HepG2 (cell line): Measurements from ENCODE around the gene SMYD4. TPM values are rescaled to one million over a fixed set of nuclear protein-coding genes. Genes with fewer than 3 reads are reported as not detected.

Source experiments
- ATM ChIP-seq: fragments of 450-650 bp; IDR thresholded peaks from 2 replicates; pipeline ENCODE4 v1.7.1; 2017; ENCODE audit warnings: mild to moderate bottlenecking, borderline replicate concordance
- DR1 ChIP-seq: sonication (generic); formaldehyde crosslinking; IDR thresholded peaks from 2 replicates; pipeline ENCODE4 v1.8.0; 2021; ENCODE audit warnings: mild to moderate bottlenecking, missing genetic modification reagents, inconsistent platforms
- GLI4 ChIP-seq: sonication (generic); formaldehyde crosslinking; IDR thresholded peaks from 2 replicates; pipeline ENCODE4 v1.5.1; 2020; ENCODE audit warnings: missing genetic modification reagents, mild to moderate bottlenecking, moderate library complexity, borderline replicate concordance
- HMGA1 ChIP-seq: sonication (generic); formaldehyde crosslinking; conservative IDR thresholded peaks from 2 replicates; pipeline ENCODE4 v1.4.0; 2020; ENCODE audit warnings: missing genetic modification reagents
- HNF4G ChIP-seq, 2 experiments: sonication (generic) in 1 of 2; formaldehyde crosslinking in 1 of 2; IDR thresholded peaks; 2 replicates each; pipeline versions ENCODE4 v1.4.0 to v1.6.1; 2011 to 2020; ENCODE audit warnings: borderline replicate concordance in 2 of 2, low read depth in 2 of 2, mild to moderate bottlenecking in 2 of 2, low read length in 1 of 2, missing genetic modification reagents in 1 of 2, moderate library complexity in 1 of 2
- HNRNPL ChIP-seq: fragments of 200-400 bp; formaldehyde crosslinking; IDR thresholded peaks from 2 replicates; pipeline ENCODE4 v1.6.1; 2017; ENCODE audit warnings: mild to moderate bottlenecking, low read depth, low read length
- HOMEZ ChIP-seq: IDR thresholded peaks from 2 replicates; pipeline ENCODE4 v1.6.1; 2016; ENCODE audit warnings: low read depth
- JUND ChIP-seq: sonication (generic); formaldehyde crosslinking; IDR thresholded peaks from 2 replicates; pipeline ENCODE4 v1.8.0; 2022; ENCODE audit warnings: mild to moderate bottlenecking, missing genetic modification reagents
- KLF12 ChIP-seq: sonication (generic); formaldehyde crosslinking; IDR thresholded peaks from 2 replicates; pipeline ENCODE4 v1.4.0; 2020; ENCODE audit warnings: missing genetic modification reagents, borderline replicate concordance
- MEIS2 ChIP-seq: sonication (generic); formaldehyde crosslinking; IDR thresholded peaks from 2 replicates; pipeline ENCODE4 v1.9.0; 2021; ENCODE audit warnings: mild to moderate bottlenecking, missing genetic modification reagents
- MYPOP ChIP-seq: sonication (generic); formaldehyde crosslinking; IDR thresholded peaks from 2 replicates; pipeline ENCODE4 v1.8.1; 2023; ENCODE audit warnings: mild to moderate bottlenecking, moderate library complexity, missing genetic modification reagents
- NFKB2 ChIP-seq: sonication (generic); formaldehyde crosslinking; IDR thresholded peaks from 2 replicates; pipeline ENCODE4 v1.4.0; 2020; ENCODE audit warnings: missing genetic modification reagents, borderline replicate concordance
- NKX3-1 ChIP-seq: sonication (generic); formaldehyde crosslinking; IDR thresholded peaks from 2 replicates; pipeline ENCODE4 v1.5.0; 2020; ENCODE audit warnings: missing genetic modification reagents
- NR1H2 ChIP-seq: sonication (generic); formaldehyde crosslinking; IDR thresholded peaks from 2 replicates; pipeline ENCODE4 v1.8.1; 2022; ENCODE audit warnings: low read depth, missing genetic modification reagents, borderline replicate concordance
- PBX2 ChIP-seq: IDR thresholded peaks from 2 replicates; pipeline ENCODE4 v1.6.1; 2016; ENCODE audit warnings: control low read depth
- PCBP1 ChIP-seq: fragments of 200-400 bp; formaldehyde crosslinking; IDR thresholded peaks from 2 replicates; pipeline ENCODE4 v1.6.1; 2017; ENCODE audit warnings: mild to moderate bottlenecking, low read depth, low read length, borderline replicate concordance
- SAFB2 ChIP-seq: sonication (generic); formaldehyde crosslinking; IDR thresholded peaks from 2 replicates; pipeline ENCODE4 v1.5.1; 2020; ENCODE audit warnings: missing genetic modification reagents, low read depth, mild to moderate bottlenecking, borderline replicate concordance
- SOX5 ChIP-seq: IDR thresholded peaks from 2 replicates; pipeline ENCODE4 v1.6.1; 2016; ENCODE audit warnings: borderline replicate concordance
- XBP1 ChIP-seq: sonication (generic); formaldehyde crosslinking; IDR thresholded peaks from 2 replicates; pipeline ENCODE4 v1.5.0; 2020; ENCODE audit warnings: missing genetic modification reagents
- ZBTB4 ChIP-seq: sonication (generic); formaldehyde crosslinking; IDR thresholded peaks from 2 replicates; pipeline ENCODE4 v1.4.0; 2020; ENCODE audit warnings: missing genetic modification reagents, mild to moderate bottlenecking, borderline replicate concordance
- ZNF264 ChIP-seq: sonication (generic); formaldehyde crosslinking; IDR thresholded peaks from 2 replicates; pipeline ENCODE4 v1.4.0; 2020; ENCODE audit warnings: missing genetic modification reagents
- ZNF432 ChIP-seq: sonication (generic); formaldehyde crosslinking; IDR thresholded peaks from 2 replicates; pipeline ENCODE4 v1.5.0; 2020; ENCODE audit warnings: missing genetic modification reagents, mild to moderate bottlenecking, borderline replicate concordance
- polyA plus RNA-seq, 8 experiments: library from polyadenylated mRNA; depleted of rRNA in 3 of 8; stranded (reverse) in 7 of 8; unstranded in 1 of 8; fragments of >200 nt; fragmentation: Illumina TruSeq in 4 of 8; extraction: Trizol in 4 of 8; gene quantifications; 2 replicates each; pipeline versions ENCODE4 v1.2.1 to v1.2.3, GENCODE V29; 2011 to 2016; ENCODE audit warnings: low read depth in 4 of 8, missing spikeins in 1 of 8, mixed read lengths in 1 of 8; ENCODE audit not compliant: insufficient read depth in 1 of 8
- total RNA-seq, 5 experiments: library from RNA; depleted of rRNA; stranded (reverse); fragments of >200 nt; fragmentation: Illumina TruSeq; extraction: Trizol; gene quantifications; 2 replicates each; pipeline ENCODE4 v1.2.3, GENCODE V29; 2016; ENCODE audit warnings: low read depth in 1 of 5

Gene SMYD4
- total and polyA plus RNA-seq, 2 of the 13 experiments (the other 11 are each of a cell fraction or from before 2014, with no cell fraction given), result 7.4 to 11.3 TPM

- TF ChIP-seq HMGA1, result no peak
- no peak for TF ChIP-seq HNF4G (IDR thresholded peaks at IDR 0.05; ENCODE audit: borderline replicate concordance, low read depth, low read length)
- TF ChIP-seq HNF4G (CRISPR knock-in tag; IDR thresholded peaks at IDR 0.05; ENCODE audit: borderline replicate concordance, low read depth), result peak; percentile 56
- no peak for TF ChIP-seq ZBTB4 (CRISPR knock-in tag)
- TF ChIP-seq XBP1, result no peak
- TF ChIP-seq ZNF432, result no peak
- TF ChIP-seq JUND, result no peak
- no peak for TF ChIP-seq HOMEZ (CRISPR knock-in tag)
- no peak; the same call in 1 of the 2 replicates for TF ChIP-seq NFKB2 (CRISPR knock-in tag)
- no peak for TF ChIP-seq ATM
- no peak for TF ChIP-seq PBX2 (CRISPR knock-in tag)
- TF ChIP-seq HNRNPL, result peak; percentile 82
- TF ChIP-seq MYPOP (CRISPR knock-in tag), result no peak
- no peak for TF ChIP-seq GLI4 (CRISPR knock-in tag)
- 0 out of 2 replicates have a peak, but pooled peaks have one; percentile 2 for TF ChIP-seq NR1H2 (CRISPR knock-in tag)
- 0 out of 2 replicates have a peak, but pooled peaks have one; percentile 13 for TF ChIP-seq ZNF264 (CRISPR knock-in tag)
- TF ChIP-seq PCBP1, result 0 out of 2 replicates have a peak, but pooled peaks have one; percentile 78
- no peak for TF ChIP-seq MEIS2 (CRISPR knock-in tag)
- peak; percentile 73 for TF ChIP-seq NKX3-1
- peak; percentile 72; the same call in 1 of the 2 replicates for TF ChIP-seq KLF12 (CRISPR knock-in tag)
- peak; percentile 66; the same call in 1 of the 2 replicates for TF ChIP-seq SOX5 (CRISPR knock-in tag)
- peak; percentile 58; the same call in 1 of the 2 replicates for TF ChIP-seq SAFB2 (CRISPR knock-in tag)
- TF ChIP-seq DR1 (CRISPR knock-in tag), result peak; percentile 85
Observed at GRCh38 chr17:1762233-1762900, 67.3 kb downstream of the SMYD4 start (continued).
